ENCODE measurements around the gene ASCC3. TPM values are rescaled to one million over a fixed set of nuclear protein-coding genes. Genes with fewer than 3 reads are reported as not detected.

Gene ASCC3
- total RNA-seq, 1 experiment from 2014 or later = 32.2 TPM

DNA sequence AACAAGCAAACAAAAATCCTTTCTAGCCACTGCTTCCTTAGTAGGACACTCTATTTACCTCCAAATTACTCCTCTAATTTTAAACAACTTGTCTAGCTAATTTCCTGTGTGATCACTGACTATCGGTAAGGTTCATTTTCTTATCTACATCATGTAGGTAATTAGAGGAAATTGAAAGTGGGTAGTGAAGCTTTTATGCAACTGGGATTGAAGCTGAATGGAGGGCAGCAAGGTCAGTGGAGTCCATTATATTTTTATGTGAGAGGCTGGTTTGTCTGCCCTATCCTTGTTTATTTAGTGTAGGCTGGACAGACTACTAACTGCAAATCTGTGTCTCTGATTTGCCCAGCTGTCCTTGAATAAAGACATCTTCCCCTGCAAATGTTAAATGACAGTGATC is 327.9 kb downstream of the ASCC3 start:
- ChIA-PET POLR2A (ENCODE audit: low non-redundant PET) (no interaction called here), CTCF (no interaction called here)
- H3K27me3 ChIP-seq (replicated peaks; ENCODE audit: insufficient read depth, low read depth, low read length, poor library complexity) = no peaks in the 10 kb centered on the region
- H3K4me3 ChIP-seq (ENCODE audit: low read depth, low read length, poor library complexity, severe bottlenecking) = no peak overlapping the region
- no peak for TF ChIP-seq EZH2 (IDR thresholded peaks at IDR 0.05; ENCODE audit: borderline replicate concordance, low read depth, low read length, poor library complexity, severe bottlenecking)
- TF ChIP-seq, protein P1, sequence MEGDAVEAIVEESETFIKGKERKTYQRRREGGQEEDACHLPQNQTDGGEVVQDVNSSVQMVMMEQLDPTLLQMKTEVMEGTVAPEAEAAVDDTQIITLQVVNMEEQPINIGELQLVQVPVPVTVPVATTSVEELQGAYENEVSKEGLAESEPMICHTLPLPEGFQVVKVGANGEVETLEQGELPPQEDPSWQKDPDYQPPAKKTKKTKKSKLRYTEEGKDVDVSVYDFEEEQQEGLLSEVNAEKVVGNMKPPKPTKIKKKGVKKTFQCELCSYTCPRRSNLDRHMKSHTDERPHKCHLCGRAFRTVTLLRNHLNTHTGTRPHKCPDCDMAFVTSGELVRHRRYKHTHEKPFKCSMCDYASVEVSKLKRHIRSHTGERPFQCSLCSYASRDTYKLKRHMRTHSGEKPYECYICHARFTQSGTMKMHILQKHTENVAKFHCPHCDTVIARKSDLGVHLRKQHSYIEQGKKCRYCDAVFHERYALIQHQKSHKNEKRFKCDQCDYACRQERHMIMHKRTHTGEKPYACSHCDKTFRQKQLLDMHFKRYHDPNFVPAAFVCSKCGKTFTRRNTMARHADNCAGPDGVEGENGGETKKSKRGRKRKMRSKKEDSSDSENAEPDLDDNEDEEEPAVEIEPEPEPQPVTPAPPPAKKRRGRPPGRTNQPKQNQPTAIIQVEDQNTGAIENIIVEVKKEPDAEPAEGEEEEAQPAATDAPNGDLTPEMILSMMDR (conservative IDR thresholded peaks at IDR 0.05; ENCODE audit: low read depth, low read length) = no peak
- no TSS peak for BruUV-seq (replicated peaks)
- no peaks in the 10 kb centered on the region for H3K4me1 ChIP-seq (ENCODE audit: insufficient read depth, low read length, poor library complexity, severe bottlenecking)
- H3K27ac ChIP-seq (ENCODE audit: low read depth, low read length, poor library complexity, severe bottlenecking) = no peak overlapping the region
- intact Hi-C loops (cut with micrococcal nuclease; ENCODE audit: unreplicated experiment) = no loop called here
- H3K36me3 ChIP-seq (ENCODE audit: insufficient read depth, low read length, poor library complexity, severe bottlenecking) = no peaks in the 10 kb centered on the region
- DNase-seq (ENCODE audit: low spot score) = no peak
- no peaks in the 10 kb centered on the region for H3K9me3 ChIP-seq (ENCODE audit: low read depth, low read length, poor library complexity, severe bottlenecking)

GRCh38 chr6:100549406-100550167 is 331.5 kb downstream of the ASCC3 start:
- Histone ChIP-seq H3K27ac (ENCODE audit: low read depth, low read length, poor library complexity, severe bottlenecking) (no peak overlapping the region), H3K36me3 (ENCODE audit: insufficient read depth, low read length, poor library complexity, severe bottlenecking) (no peaks in the 10 kb centered on the region), H3K9me3 (ENCODE audit: low read depth, low read length, poor library complexity, severe bottlenecking) (no peaks in the 10 kb centered on the region), H3K27me3 (replicated peaks; ENCODE audit: insufficient read depth, low read depth, low read length, poor library complexity) (no peaks in the 10 kb centered on the region), H3K4me1 (ENCODE audit: insufficient read depth, low read length, poor library complexity, severe bottlenecking) (no peaks in the 10 kb centered on the region), H3K4me3 (ENCODE audit: low read depth, low read length, poor library complexity, severe bottlenecking) (no peak overlapping the region)
- intact Hi-C loops (cut with micrococcal nuclease; ENCODE audit: unreplicated experiment) = no loop called here
- BruUV-seq (replicated peaks) = no TSS peak
- DNase-seq (ENCODE audit: low spot score) = no peak
- ChIA-PET POLR2A (ENCODE audit: low non-redundant PET) (no interaction called here), CTCF (no interaction called here)
- no peak for TF ChIP-seq EZH2 (IDR thresholded peaks at IDR 0.05; ENCODE audit: borderline replicate concordance, low read depth, low read length, poor library complexity, severe bottlenecking)
- TF ChIP-seq, protein P1 (conservative IDR thresholded peaks at IDR 0.05; ENCODE audit: low read depth, low read length) = no peak

GRCh38 chr6:100538086-100538485 is 343.0 kb downstream of the ASCC3 start:
- H3K36me3 ChIP-seq (ENCODE audit: insufficient read depth, low read length, poor library complexity, severe bottlenecking) = no peaks in the 10 kb centered on the region
- H3K27me3 ChIP-seq (replicated peaks; ENCODE audit: insufficient read depth, low read depth, low read length, poor library complexity) = no peaks in the 10 kb centered on the region
- H3K4me1 ChIP-seq (ENCODE audit: insufficient read depth, low read length, poor library complexity, severe bottlenecking) = no peaks in the 10 kb centered on the region
- no peak for TF ChIP-seq EZH2 (IDR thresholded peaks at IDR 0.05; ENCODE audit: borderline replicate concordance, low read depth, low read length, poor library complexity, severe bottlenecking)
- TF ChIP-seq, protein P1 (conservative IDR thresholded peaks at IDR 0.05; ENCODE audit: low read depth, low read length) = no peak
- CTCF ChIA-PET = no interaction called here
- H3K27ac ChIP-seq (ENCODE audit: low read depth, low read length, poor library complexity, severe bottlenecking) = no peak overlapping the region
- no peak overlapping the region for H3K4me3 ChIP-seq (ENCODE audit: low read depth, low read length, poor library complexity, severe bottlenecking)
- POLR2A ChIA-PET (ENCODE audit: low non-redundant PET) = no interaction called here
- intact Hi-C loops (cut with micrococcal nuclease; ENCODE audit: unreplicated experiment) = no loop called here
- DNase-seq (ENCODE audit: low spot score) = no peak
- BruUV-seq (replicated peaks) = no TSS peak
- no peaks in the 10 kb centered on the region for H3K9me3 ChIP-seq (ENCODE audit: low read depth, low read length, poor library complexity, severe bottlenecking)
